K562 (cell line): Measurements from ENCODE around the gene ATP6V1G1. TPM values are rescaled to one million over a fixed set of nuclear protein-coding genes. Genes with fewer than 3 reads are reported as not detected.
A peak's percentile ranks its signal among the peaks of the same experiment; 100 is the strongest.

Source experiments
- CREB3 ChIP-seq: fragments of 450-650 bp; conservative IDR thresholded peaks from 2 replicates; pipeline ENCODE4 v1.6.1; 2016; ENCODE audit warnings: missing genetic modification characterization, low read depth, mild to moderate bottlenecking, missing compliant biosample characterization, moderate library complexity
- FOXA3 ChIP-seq, 2 experiments: fragments of 450-650 bp in 1 of 2; sonication (generic) in 1 of 2; formaldehyde crosslinking; IDR thresholded peaks in 1 of 2; conservative IDR thresholded peaks in 1 of 2; 2 replicates each; pipeline versions ENCODE4 v1.4.0 to v1.8.0; 2020 to 2022; ENCODE audit warnings: mild to moderate bottlenecking in 2 of 2, missing genetic modification reagents in 1 of 2
- HDAC1 ChIP-seq, 2 experiments: fragments of 450-650 bp; IDR thresholded peaks; 2 replicates each; pipeline ENCODE4 v1.6.1; 2016 to 2017; ENCODE audit warnings: inconsistent platforms in 1 of 2, mild to moderate bottlenecking in 1 of 2, moderate library complexity in 1 of 2
- HDAC8 ChIP-seq: fragments of 450-650 bp; IDR thresholded peaks from 2 replicates; pipeline ENCODE4 v1.6.1; 2016; ENCODE audit warnings: mild to moderate bottlenecking, missing genetic modification characterization, moderate library complexity, missing compliant biosample characterization
- KDM4B ChIP-seq, 2 experiments: fragments of 450-650 bp in 1 of 2; sonication (generic) in 1 of 2; IDR thresholded peaks; 2 replicates each; pipeline ENCODE4 v1.6.1; 2016 to 2017; ENCODE audit warnings: borderline replicate concordance in 2 of 2, antibody characterized with exemption in 1 of 2, low read depth in 1 of 2, mild to moderate bottlenecking in 1 of 2
- KLF10 ChIP-seq: fragments of 250-450 bp; sonication (Bioruptor Pico); IDR thresholded peaks from 2 replicates; pipeline ENCODE4 v1.6.1; 2021; ENCODE audit warnings: matching md5 sums
- ZFX ChIP-seq: sonication (generic); formaldehyde crosslinking; IDR thresholded peaks from 2 replicates; pipeline ENCODE4 v1.8.0; 2022; ENCODE audit warnings: mild to moderate bottlenecking, missing genetic modification reagents, moderate library complexity
- polyA plus RNA-seq, 8 experiments: library from polyadenylated mRNA; depleted of rRNA in 4 of 8; stranded (reverse) in 5 of 8; unstranded in 3 of 8; fragments of >200 nt; fragmentation: Nextera tagmentation in 2 of 8; fragmentation: Illumina TruSeq in 1 of 8; extraction: Ambion mirVana in 2 of 8; extraction: Trizol in 1 of 8; gene quantifications; 2 replicates each; pipeline versions ENCODE4 v1.2.1 to v1.2.3, GENCODE V29; 2011 to 2014; ENCODE audit warnings: inconsistent platforms in 1 of 8, missing spikeins in 1 of 8
- total RNA-seq, 7 experiments: library from RNA; depleted of rRNA in 6 of 7; stranded (reverse); fragments of >200 nt in 6 of 7; fragmentation: Illumina TruSeq in 2 of 7; extraction: Trizol in 2 of 7; gene quantifications; 2 replicates each; pipeline versions ENCODE4 v1.2.1 to v1.2.3, GENCODE V29; 2011 to 2021; ENCODE audit warnings: low replicate concordance in 1 of 7
- TF ChIP-seq, protein P1 (sequence below): fragments of 450-650 bp; IDR thresholded peaks from 2 replicates; pipeline ENCODE4 v1.6.1; 2016
- TF ChIP-seq, protein P2 (sequence below): sonication (generic); formaldehyde crosslinking; IDR thresholded peaks from 2 replicates; pipeline ENCODE4 v1.8.0; 2022; ENCODE audit warnings: mild to moderate bottlenecking, low read depth, missing genetic modification reagents
- TF ChIP-seq, protein P3 (sequence below): IDR thresholded peaks from 2 replicates; pipeline ENCODE4 v1.6.1; 2011; ENCODE audit not compliant: insufficient read length; ENCODE audit errors: extremely low read depth
- TF ChIP-seq, protein P4 (sequence below), 2 experiments: fragments of 250-450 bp in 1 of 2; fragments of 450-650 bp in 1 of 2; sonication (Bioruptor Pico) in 1 of 2; IDR thresholded peaks; 2 replicates each; pipeline versions ENCODE4 v1.6.1 to v1.8.0; 2016 to 2021; ENCODE audit warnings: mild to moderate bottlenecking in 2 of 2, moderate library complexity in 2 of 2, missing compliant biosample characterization in 1 of 2, missing genetic modification characterization in 1 of 2

Gene ATP6V1G1
- total and polyA plus RNA-seq, 9 of the 15 experiments (the other 6 are each of a cell fraction or from before 2014, with no cell fraction given) = 88.4 to 492 (median 193) TPM

DNA sequence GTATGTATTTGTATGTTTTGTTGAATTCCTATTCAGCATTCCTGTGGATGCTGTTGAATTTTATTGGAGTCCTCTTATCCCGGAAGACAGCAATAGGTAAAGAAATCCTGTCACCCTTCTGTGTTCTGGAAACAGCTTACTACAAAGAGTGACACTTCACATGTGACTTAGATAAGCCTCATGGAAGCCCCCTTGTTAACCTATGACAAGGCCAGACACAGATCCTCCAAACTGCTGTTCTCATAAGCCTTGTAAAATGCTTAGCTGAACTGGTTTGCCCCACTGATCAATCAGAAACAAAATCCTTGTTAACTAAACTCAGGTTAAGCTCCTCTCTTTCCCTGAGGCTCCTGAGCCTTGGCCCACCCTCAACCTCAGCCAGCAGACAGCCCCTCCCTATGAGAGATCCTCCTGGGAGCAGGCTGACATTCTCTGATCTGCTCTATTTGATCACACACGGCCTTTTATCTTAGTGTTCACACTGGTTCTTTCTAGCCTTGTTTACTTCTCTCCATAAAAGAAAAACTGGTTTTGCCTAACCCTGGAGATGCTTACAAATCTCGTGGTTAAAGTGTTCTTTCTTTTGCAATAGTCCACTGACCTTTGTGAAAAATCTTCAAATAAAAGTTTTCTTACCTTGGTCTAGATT lies 29.4 kb upstream of the ATP6V1G1 start (continued):
- TF ChIP-seq ZFX (peak; percentile 15; the same call in 1 of the 2 replicates), HDAC8 (tag) (peak; percentile 3; the same call in 1 of the 2 replicates), HDAC1 (IDR thresholded peaks at IDR 0.05) (no peak), FOXA3 (CRISPR knock-in tag; conservative IDR thresholded peaks at IDR 0.05 in 1 of 2, IDR thresholded peaks at IDR 0.05 in 1 of 2) (no peak), KLF10 (CRISPR knock-in tag) (no peak), CREB3 (tag) (0 out of 2 replicates have a peak, but pooled peaks have one; percentile 12), KDM4B (IDR thresholded peaks at IDR 0.05; ENCODE audit: borderline replicate concordance in 2 of 2, low read depth in 1 of 2) (no peak)
- TF ChIP-seq, protein P1, sequence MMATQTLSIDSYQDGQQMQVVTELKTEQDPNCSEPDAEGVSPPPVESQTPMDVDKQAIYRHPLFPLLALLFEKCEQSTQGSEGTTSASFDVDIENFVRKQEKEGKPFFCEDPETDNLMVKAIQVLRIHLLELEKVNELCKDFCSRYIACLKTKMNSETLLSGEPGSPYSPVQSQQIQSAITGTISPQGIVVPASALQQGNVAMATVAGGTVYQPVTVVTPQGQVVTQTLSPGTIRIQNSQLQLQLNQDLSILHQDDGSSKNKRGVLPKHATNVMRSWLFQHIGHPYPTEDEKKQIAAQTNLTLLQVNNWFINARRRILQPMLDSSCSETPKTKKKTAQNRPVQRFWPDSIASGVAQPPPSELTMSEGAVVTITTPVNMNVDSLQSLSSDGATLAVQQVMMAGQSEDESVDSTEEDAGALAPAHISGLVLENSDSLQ = peak; percentile 33; the same call in 1 of the 2 replicates
- TF ChIP-seq, protein P2, sequence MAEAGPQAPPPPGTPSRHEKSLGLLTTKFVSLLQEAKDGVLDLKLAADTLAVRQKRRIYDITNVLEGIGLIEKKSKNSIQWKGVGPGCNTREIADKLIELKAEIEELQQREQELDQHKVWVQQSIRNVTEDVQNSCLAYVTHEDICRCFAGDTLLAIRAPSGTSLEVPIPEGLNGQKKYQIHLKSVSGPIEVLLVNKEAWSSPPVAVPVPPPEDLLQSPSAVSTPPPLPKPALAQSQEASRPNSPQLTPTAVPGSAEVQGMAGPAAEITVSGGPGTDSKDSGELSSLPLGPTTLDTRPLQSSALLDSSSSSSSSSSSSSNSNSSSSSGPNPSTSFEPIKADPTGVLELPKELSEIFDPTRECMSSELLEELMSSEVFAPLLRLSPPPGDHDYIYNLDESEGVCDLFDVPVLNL (CRISPR knock-in tag) = no peak
- TF ChIP-seq, protein P3, sequence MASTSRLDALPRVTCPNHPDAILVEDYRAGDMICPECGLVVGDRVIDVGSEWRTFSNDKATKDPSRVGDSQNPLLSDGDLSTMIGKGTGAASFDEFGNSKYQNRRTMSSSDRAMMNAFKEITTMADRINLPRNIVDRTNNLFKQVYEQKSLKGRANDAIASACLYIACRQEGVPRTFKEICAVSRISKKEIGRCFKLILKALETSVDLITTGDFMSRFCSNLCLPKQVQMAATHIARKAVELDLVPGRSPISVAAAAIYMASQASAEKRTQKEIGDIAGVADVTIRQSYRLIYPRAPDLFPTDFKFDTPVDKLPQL = no peak
- TF ChIP-seq, protein P4, sequence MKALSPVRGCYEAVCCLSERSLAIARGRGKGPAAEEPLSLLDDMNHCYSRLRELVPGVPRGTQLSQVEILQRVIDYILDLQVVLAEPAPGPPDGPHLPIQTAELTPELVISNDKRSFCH (CRISPR knock-in tag; IDR thresholded peaks at IDR 0.05) = no peak
- TF ChIP-seq, protein P4 (tag; IDR thresholded peaks at IDR 0.05) = peak; percentile 14; the same call in 1 of the 2 replicates
